ENCODE data around the gene ARHGAP26. TPM values are rescaled to one million over a fixed set of nuclear protein-coding genes. Genes with fewer than 3 reads are reported as not detected.

Gene ARHGAP26
- total RNA-seq, 2 donors from 2014 or later = 27.5 to 80.7 TPM

DNA sequence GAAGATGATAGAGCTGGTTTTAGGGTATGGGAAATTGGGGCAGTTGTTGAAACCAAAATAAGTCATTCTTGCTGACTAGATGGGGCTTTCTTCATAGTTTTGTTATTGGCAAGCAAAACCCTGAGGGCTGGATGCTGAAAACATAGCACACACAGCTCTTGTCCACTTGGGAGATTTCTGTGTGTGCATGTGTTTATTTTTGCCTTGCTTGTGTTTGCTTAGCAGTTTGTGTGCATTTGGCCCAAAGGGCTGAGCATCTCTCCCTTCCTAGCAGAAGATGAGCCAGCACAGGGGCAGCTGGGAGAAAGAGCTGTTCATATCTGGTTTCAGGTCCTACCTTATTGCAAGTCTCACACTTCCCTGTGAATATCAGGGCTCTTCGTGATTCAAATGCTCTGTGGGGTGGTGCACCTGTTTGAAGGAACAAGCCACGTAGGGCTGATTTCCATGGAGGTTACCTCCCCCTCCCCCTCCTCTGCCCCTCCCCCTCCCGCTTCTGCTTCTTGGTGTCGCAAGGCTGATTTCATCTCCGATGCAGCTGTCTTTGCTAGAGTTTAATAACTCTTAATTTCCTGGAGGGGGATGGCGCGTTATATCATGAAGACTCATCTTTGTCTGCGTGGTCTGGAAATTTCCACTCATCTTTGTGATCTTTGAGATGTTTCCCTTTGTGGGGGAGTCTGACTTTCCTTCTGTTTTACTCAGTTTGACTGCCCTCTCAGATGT lies 296.5 kb downstream of the ARHGAP26 start:
- DNase-seq (ENCODE audit: low spot score) (no peak), ATAC-seq (ENCODE audit: insufficient number of reproducible peaks, low FRiP score, low read depth) (no peak)
- H3K27ac ChIP-seq = no peak overlapping the region
- TF ChIP-seq, protein P1, sequence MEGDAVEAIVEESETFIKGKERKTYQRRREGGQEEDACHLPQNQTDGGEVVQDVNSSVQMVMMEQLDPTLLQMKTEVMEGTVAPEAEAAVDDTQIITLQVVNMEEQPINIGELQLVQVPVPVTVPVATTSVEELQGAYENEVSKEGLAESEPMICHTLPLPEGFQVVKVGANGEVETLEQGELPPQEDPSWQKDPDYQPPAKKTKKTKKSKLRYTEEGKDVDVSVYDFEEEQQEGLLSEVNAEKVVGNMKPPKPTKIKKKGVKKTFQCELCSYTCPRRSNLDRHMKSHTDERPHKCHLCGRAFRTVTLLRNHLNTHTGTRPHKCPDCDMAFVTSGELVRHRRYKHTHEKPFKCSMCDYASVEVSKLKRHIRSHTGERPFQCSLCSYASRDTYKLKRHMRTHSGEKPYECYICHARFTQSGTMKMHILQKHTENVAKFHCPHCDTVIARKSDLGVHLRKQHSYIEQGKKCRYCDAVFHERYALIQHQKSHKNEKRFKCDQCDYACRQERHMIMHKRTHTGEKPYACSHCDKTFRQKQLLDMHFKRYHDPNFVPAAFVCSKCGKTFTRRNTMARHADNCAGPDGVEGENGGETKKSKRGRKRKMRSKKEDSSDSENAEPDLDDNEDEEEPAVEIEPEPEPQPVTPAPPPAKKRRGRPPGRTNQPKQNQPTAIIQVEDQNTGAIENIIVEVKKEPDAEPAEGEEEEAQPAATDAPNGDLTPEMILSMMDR (IDR thresholded peaks at IDR 0.05) = no peak
- no peaks in the 10 kb centered on the region for H3K36me3 ChIP-seq
- H3K4me3 ChIP-seq = no peak overlapping the region
- H3K9me3 ChIP-seq = no peaks in the 10 kb centered on the region
- no peaks in the 10 kb centered on the region for H3K27me3 ChIP-seq (replicated peaks; ENCODE audit: insufficient read depth)
- peaks cover 20 to 34% of the 10 kb centered on the region in 2 donors for H3K4me1 ChIP-seq (ENCODE audit: control insufficient read depth in 1 of 2, low read depth in 2 of 2)

DNA sequence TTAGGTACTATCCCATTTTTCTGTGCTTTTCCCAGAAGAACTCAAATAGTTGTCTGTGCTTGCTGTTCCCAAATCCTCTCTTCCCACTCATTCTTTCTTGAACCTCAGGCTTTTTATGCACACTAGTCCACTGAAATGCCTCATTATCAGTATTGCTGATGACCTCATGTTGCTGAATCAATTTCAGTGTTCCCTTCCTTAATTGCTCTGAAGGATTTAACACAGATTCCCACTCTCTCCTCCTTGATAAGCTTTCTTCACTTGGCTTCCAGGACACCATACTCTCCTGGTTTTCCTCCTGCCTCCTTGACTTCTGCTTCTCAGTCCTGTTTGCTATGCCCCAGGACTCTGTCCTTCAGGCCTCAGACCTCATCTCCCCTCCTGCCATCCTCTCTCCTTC lies 298.5 kb downstream of the ARHGAP26 start:
- Histone ChIP-seq H3K4me1 (ENCODE audit: control insufficient read depth in 1 of 2, low read depth in 2 of 2) (peaks cover 13 to 14% of the 10 kb centered on the region in 2 donors), H3K9me3 (no peaks in the 10 kb centered on the region), H3K27me3 (replicated peaks; ENCODE audit: insufficient read depth) (no peaks in the 10 kb centered on the region), H3K36me3 (no peaks in the 10 kb centered on the region), H3K4me3 (no peak overlapping the region), H3K27ac (no peak overlapping the region)
- DNase-seq (ENCODE audit: low spot score) (no peak), ATAC-seq (ENCODE audit: insufficient number of reproducible peaks, low FRiP score, low read depth) (no peak)
- TF ChIP-seq, protein P1 (IDR thresholded peaks at IDR 0.05) = no peak

DNA sequence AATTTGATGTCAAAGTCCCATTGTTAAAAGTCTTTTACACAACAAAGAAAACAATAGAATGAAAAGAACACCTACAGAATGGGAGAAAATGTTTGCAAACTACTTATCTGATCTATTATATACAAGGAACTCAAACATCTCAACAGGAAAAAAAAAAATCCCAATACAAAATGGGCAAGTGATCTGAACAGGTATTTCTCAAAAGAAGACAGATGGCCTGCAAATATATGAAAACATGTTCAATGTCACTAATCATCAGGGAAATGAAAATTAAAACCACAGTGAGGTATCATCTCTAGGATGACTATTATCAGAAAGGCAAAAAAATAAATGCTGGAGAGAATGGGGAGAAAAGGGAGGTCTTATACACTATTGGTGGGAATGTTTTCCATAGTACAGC lies 301.8 kb downstream of the ARHGAP26 start:
- peaks cover 2% of the 10 kb centered on the region for H3K36me3 ChIP-seq
- ATAC-seq (ENCODE audit: insufficient number of reproducible peaks, low FRiP score, low read depth) (no peak), DNase-seq (ENCODE audit: low spot score) (no peak)
- H3K4me1 ChIP-seq (ENCODE audit: control insufficient read depth in 1 of 2, low read depth in 2 of 2) = no peaks in the 10 kb centered on the region
- TF ChIP-seq, protein P1 (IDR thresholded peaks at IDR 0.05) = no peak
- no peaks in the 10 kb centered on the region for H3K27me3 ChIP-seq (replicated peaks; ENCODE audit: insufficient read depth)
- no peak overlapping the region for H3K27ac ChIP-seq
- no peaks in the 10 kb centered on the region for H3K9me3 ChIP-seq
- H3K4me3 ChIP-seq = no peak overlapping the region

DNA sequence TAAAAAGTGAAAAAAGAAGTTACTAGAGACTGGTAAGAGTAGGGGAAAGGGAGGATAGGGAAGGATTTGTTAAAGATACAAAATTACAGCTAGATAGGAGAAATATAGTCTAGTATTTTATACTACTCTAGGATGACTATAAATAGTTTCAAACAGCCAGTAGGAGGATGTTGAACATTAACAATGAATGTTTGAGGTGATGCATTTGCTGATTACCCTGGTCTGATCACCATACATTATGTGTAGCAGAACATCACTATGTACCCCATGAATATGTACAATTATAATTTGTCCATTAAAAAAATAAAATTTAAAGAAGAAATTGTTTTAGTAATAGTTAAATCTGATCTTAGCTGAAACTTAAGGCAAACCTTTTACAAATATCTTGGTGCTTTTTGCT lies 302.6 kb downstream of the ARHGAP26 start:
- no peaks in the 10 kb centered on the region for H3K9me3 ChIP-seq
- peaks cover 2% of the 10 kb centered on the region for H3K36me3 ChIP-seq
- H3K27me3 ChIP-seq (replicated peaks; ENCODE audit: insufficient read depth) = no peaks in the 10 kb centered on the region
- H3K27ac ChIP-seq = no peak overlapping the region
- TF ChIP-seq, protein P1 (IDR thresholded peaks at IDR 0.05) = no peak
- H3K4me1 ChIP-seq (ENCODE audit: control insufficient read depth in 1 of 2, low read depth in 2 of 2) = no peaks in the 10 kb centered on the region
- ATAC-seq (ENCODE audit: insufficient number of reproducible peaks, low FRiP score, low read depth) (no peak), DNase-seq (ENCODE audit: low spot score) (no peak)
- H3K4me3 ChIP-seq = no peak overlapping the region

DNA sequence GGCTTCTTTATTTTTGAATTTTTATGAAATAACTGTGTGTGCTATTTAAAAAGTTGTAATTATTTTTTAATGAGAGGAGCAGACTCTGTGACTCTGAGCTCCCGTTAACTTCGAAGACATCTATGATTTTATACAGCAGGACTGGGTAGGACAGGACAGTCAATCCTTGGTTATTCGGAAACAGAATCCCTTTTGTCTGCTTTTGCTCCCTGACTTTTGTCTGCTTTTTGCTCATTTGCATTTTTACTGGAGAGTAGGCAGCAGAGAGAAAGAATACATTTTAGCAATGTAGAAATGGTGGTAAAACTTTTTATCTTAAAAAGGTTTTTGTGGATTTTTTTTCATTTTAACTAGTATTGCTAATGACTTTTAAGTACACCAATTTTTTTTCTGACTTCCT lies 303.6 kb downstream of the ARHGAP26 start:
- ATAC-seq (ENCODE audit: insufficient number of reproducible peaks, low FRiP score, low read depth) = no peak
- TF ChIP-seq, protein P1 (IDR thresholded peaks at IDR 0.05) = no peak
- Histone ChIP-seq H3K27ac (no peak overlapping the region), H3K36me3 (peaks cover 2% of the 10 kb centered on the region), H3K4me3 (no peak overlapping the region), H3K4me1 (ENCODE audit: control insufficient read depth in 1 of 2, low read depth in 2 of 2) (no peaks in the 10 kb centered on the region), H3K9me3 (no peaks in the 10 kb centered on the region), H3K27me3 (replicated peaks; ENCODE audit: insufficient read depth) (no peaks in the 10 kb centered on the region)
- DNase-seq (ENCODE audit: low spot score) = no peak

Data from thoracic aorta (tissue), 2 donors.